DOHH2 (cell line): ENCODE measurements around the gene CACNA1E.

Experiments
- EZH2phosphoT487 ChIP-seq: fragments of 200-600 bp; sonication (generic); IDR thresholded peaks from 2 replicates; pipeline ENCODE4 v1.6.1; 2017; ENCODE audit warnings: borderline replicate concordance, mild to moderate bottlenecking, antibody characterized with exemption, low read length, moderate library complexity, mixed read lengths
- TF ChIP-seq, protein P1 (sequence below): fragments of 200-600 bp; sonication (generic); IDR thresholded peaks from one replicate; pipeline ENCODE4 v1.5.1; 2014; ENCODE audit warnings: antibody characterized with exemption, mild to moderate bottlenecking, low read depth, low read length; ENCODE audit not compliant: poor library complexity, severe bottlenecking

DNA sequence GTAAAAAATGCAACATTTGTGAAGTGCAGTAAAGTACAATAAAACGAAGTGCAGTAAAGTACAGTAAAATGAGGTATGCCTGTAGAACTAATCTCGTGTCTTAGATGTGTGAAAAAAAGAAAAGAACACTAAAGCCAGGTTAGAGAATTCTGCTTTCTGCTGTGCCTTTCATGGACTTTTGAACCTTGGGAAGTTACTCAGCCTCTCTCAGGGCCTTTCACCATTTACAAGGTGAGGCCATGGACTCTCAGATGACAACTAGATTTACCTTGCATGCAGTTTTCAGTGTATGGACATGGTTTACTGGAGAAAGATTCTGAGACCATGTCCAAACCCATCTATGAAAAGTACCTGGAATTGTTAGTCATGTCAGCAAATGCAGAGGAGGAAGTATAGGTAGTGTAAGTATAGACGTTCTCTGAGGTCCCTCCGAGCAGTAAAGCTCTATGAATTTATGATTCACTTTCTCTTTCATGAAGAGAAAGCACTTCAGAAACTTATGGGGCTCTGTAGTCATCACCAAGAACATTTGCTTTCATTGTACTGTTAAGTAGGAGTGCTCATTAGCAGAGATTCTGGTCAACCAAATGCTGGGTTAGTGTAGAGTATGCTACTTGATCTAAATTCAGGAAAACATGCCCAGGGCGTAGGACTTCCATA is 143.1 kb downstream of the CACNA1E start:
- TF ChIP-seq, protein P1, sequence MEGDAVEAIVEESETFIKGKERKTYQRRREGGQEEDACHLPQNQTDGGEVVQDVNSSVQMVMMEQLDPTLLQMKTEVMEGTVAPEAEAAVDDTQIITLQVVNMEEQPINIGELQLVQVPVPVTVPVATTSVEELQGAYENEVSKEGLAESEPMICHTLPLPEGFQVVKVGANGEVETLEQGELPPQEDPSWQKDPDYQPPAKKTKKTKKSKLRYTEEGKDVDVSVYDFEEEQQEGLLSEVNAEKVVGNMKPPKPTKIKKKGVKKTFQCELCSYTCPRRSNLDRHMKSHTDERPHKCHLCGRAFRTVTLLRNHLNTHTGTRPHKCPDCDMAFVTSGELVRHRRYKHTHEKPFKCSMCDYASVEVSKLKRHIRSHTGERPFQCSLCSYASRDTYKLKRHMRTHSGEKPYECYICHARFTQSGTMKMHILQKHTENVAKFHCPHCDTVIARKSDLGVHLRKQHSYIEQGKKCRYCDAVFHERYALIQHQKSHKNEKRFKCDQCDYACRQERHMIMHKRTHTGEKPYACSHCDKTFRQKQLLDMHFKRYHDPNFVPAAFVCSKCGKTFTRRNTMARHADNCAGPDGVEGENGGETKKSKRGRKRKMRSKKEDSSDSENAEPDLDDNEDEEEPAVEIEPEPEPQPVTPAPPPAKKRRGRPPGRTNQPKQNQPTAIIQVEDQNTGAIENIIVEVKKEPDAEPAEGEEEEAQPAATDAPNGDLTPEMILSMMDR, result no peak
- TF ChIP-seq EZH2phosphoT487, result no peak
